K562 (cell line): ENCODE measurements around the gene LEPROT. TPM values are rescaled to one million over a fixed set of nuclear protein-coding genes. Genes with fewer than 3 reads are reported as not detected.

Source experiments
- CBX3 ChIP-seq, 2 experiments: IDR thresholded peaks; 1 replicate in 1 of 2; 2 replicates in 1 of 2; pipeline ENCODE4 v1.6.1; 2012; ENCODE audit warnings: inconsistent platforms in 2 of 2, low read length in 2 of 2, borderline replicate concordance in 1 of 2, control low read depth in 1 of 2
- CSDE1 ChIP-seq, 2 experiments: fragments of 450-650 bp; IDR thresholded peaks; 2 replicates each; pipeline ENCODE4 v1.6.1; 2016; ENCODE audit warnings: mild to moderate bottlenecking in 1 of 2
- JUND ChIP-seq, 2 experiments: IDR thresholded peaks; 2 replicates in 1 of 2; 3 replicates in 1 of 2; pipeline ENCODE4 v1.6.1; 2011; ENCODE audit warnings: borderline replicate concordance in 2 of 2, low read depth in 2 of 2, low read length in 2 of 2, improper control_type of control experiment in 1 of 2, missing biosample characterization in 1 of 2, missing genetic modification characterization in 1 of 2, missing genetic modification reagents in 1 of 2
- SMARCC2 ChIP-seq: fragments of 450-650 bp; IDR thresholded peaks from 2 replicates; pipeline ENCODE4 v1.6.1; 2017; ENCODE audit warnings: antibody characterized with exemption, moderate library complexity, mild to moderate bottlenecking, low read depth
- TOE1 ChIP-seq, 2 experiments: fragments of 450-650 bp in 1 of 2; sonication (generic) in 1 of 2; formaldehyde crosslinking in 1 of 2; IDR thresholded peaks; 2 replicates each; pipeline versions ENCODE4 v1.7.1 to v1.8.0; 2016 to 2022; ENCODE audit warnings: borderline replicate concordance in 2 of 2, mild to moderate bottlenecking in 2 of 2, antibody characterized with exemption in 1 of 2, inconsistent platforms in 1 of 2, low read depth in 1 of 2, missing genetic modification reagents in 1 of 2, moderate library complexity in 1 of 2
- XRCC4 ChIP-seq: IDR thresholded peaks from one replicate; pipeline ENCODE4 v1.6.1; 2011; ENCODE audit not compliant: insufficient read depth, insufficient read length; ENCODE audit errors: extremely low read depth
- ZFP1 ChIP-seq: fragments of 450-650 bp; formaldehyde crosslinking; IDR thresholded peaks from 2 replicates; pipeline ENCODE4 v1.4.0; 2020; ENCODE audit warnings: mild to moderate bottlenecking, mixed read lengths
- ZNF253 ChIP-seq: fragments of 250-450 bp; sonication (Bioruptor Pico); conservative IDR thresholded peaks from 2 replicates; pipeline ENCODE4 v1.6.1; 2021; ENCODE audit warnings: mild to moderate bottlenecking
- ZNF311 ChIP-seq: fragments of 250-450 bp; sonication (Bioruptor Pico); IDR thresholded peaks from 2 replicates; pipeline ENCODE4 v1.4.0; 2020; ENCODE audit warnings: mild to moderate bottlenecking, moderate library complexity
- polyA plus RNA-seq, 8 experiments: library from polyadenylated mRNA; depleted of rRNA in 4 of 8; stranded (reverse) in 5 of 8; unstranded in 3 of 8; fragments of >200 nt; fragmentation: Nextera tagmentation in 2 of 8; fragmentation: Illumina TruSeq in 1 of 8; extraction: Ambion mirVana in 2 of 8; extraction: Trizol in 1 of 8; gene quantifications; 2 replicates each; pipeline versions ENCODE4 v1.2.1 to v1.2.3, GENCODE V29; 2011 to 2014; ENCODE audit warnings: inconsistent platforms in 1 of 8, missing spikeins in 1 of 8
- total RNA-seq, 7 experiments: library from RNA; depleted of rRNA in 6 of 7; stranded (reverse); fragments of >200 nt in 6 of 7; fragmentation: Illumina TruSeq in 2 of 7; extraction: Trizol in 2 of 7; gene quantifications; 2 replicates each; pipeline versions ENCODE4 v1.2.1 to v1.2.3, GENCODE V29; 2011 to 2021; ENCODE audit warnings: low replicate concordance in 1 of 7
- TF ChIP-seq, protein P1 (sequence below), 2 experiments: fragments of 450-650 bp; formaldehyde crosslinking in 1 of 2; IDR thresholded peaks; 2 replicates each; pipeline versions ENCODE4 v1.4.0 to v1.6.1; 2014 to 2020; ENCODE audit warnings: mild to moderate bottlenecking in 2 of 2, borderline replicate concordance in 1 of 2, low read depth in 1 of 2
- TF ChIP-seq, protein P2 (sequence below): fragments of 450-650 bp; formaldehyde crosslinking; IDR thresholded peaks from 2 replicates; pipeline ENCODE4 v1.4.0; 2020; ENCODE audit warnings: mild to moderate bottlenecking
- TF ChIP-seq, protein P3 (sequence below): fragments of 450-650 bp; formaldehyde crosslinking; IDR thresholded peaks from 2 replicates; pipeline ENCODE4 v1.4.0; 2020; ENCODE audit warnings: mild to moderate bottlenecking, moderate library complexity

LEPROT gene
- total and polyA plus RNA-seq, 9 of the 15 experiments (the other 6 are each of a cell fraction or from before 2014, with no cell fraction given) = 28.1 to 97.5 (median 45.8) TPM

DNA sequence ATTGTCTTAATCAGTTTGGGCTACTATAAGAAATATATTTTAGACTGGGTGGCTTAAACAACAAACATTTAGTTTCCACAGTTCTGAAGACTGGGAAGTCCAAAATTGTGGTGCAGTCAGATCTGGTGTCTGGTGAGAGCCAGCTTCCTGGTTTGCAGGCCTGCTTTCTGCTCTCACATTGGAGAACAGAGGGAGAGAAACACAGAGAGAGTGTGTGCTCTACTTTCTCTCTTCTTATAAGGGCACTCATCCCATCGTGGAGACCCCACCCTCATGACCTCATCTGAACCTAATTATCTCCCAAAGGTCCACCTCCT, 4.1 kb downstream of the LEPROT start (continued):
- TF ChIP-seq ZNF311 (CRISPR knock-in tag) (no peak), CBX3 (IDR thresholded peaks at IDR 0.05; ENCODE audit: borderline replicate concordance in 1 of 2, low read length in 2 of 2) (no peak), ZNF253 (CRISPR knock-in tag) (no peak), CSDE1 (IDR thresholded peaks at IDR 0.05) (no peak), TOE1 (IDR thresholded peaks at IDR 0.05; ENCODE audit: borderline replicate concordance) (no peak), TOE1 (CRISPR knock-in tag; IDR thresholded peaks at IDR 0.05; ENCODE audit: borderline replicate concordance, low read depth) (no peak), SMARCC2 (no peak), XRCC4 (no peak), ZFP1 (no peak), JUND (IDR thresholded peaks at IDR 0.05; ENCODE audit: borderline replicate concordance, low read depth, low read length) (peak; percentile 27; the same call in 1 of the 2 replicates), JUND (tag; IDR thresholded peaks at IDR 0.05; ENCODE audit: borderline replicate concordance, low read depth, low read length) (no peak; the same call in 2 of the 3 replicates)
- TF ChIP-seq, protein P1, sequence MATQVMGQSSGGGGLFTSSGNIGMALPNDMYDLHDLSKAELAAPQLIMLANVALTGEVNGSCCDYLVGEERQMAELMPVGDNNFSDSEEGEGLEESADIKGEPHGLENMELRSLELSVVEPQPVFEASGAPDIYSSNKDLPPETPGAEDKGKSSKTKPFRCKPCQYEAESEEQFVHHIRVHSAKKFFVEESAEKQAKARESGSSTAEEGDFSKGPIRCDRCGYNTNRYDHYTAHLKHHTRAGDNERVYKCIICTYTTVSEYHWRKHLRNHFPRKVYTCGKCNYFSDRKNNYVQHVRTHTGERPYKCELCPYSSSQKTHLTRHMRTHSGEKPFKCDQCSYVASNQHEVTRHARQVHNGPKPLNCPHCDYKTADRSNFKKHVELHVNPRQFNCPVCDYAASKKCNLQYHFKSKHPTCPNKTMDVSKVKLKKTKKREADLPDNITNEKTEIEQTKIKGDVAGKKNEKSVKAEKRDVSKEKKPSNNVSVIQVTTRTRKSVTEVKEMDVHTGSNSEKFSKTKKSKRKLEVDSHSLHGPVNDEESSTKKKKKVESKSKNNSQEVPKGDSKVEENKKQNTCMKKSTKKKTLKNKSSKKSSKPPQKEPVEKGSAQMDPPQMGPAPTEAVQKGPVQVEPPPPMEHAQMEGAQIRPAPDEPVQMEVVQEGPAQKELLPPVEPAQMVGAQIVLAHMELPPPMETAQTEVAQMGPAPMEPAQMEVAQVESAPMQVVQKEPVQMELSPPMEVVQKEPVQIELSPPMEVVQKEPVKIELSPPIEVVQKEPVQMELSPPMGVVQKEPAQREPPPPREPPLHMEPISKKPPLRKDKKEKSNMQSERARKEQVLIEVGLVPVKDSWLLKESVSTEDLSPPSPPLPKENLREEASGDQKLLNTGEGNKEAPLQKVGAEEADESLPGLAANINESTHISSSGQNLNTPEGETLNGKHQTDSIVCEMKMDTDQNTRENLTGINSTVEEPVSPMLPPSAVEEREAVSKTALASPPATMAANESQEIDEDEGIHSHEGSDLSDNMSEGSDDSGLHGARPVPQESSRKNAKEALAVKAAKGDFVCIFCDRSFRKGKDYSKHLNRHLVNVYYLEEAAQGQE (IDR thresholded peaks at IDR 0.05; ENCODE audit: borderline replicate concordance) = no peak
- TF ChIP-seq, protein P1 (CRISPR knock-in tag; IDR thresholded peaks at IDR 0.05; ENCODE audit: low read depth) = no peak
- TF ChIP-seq, protein P2, sequence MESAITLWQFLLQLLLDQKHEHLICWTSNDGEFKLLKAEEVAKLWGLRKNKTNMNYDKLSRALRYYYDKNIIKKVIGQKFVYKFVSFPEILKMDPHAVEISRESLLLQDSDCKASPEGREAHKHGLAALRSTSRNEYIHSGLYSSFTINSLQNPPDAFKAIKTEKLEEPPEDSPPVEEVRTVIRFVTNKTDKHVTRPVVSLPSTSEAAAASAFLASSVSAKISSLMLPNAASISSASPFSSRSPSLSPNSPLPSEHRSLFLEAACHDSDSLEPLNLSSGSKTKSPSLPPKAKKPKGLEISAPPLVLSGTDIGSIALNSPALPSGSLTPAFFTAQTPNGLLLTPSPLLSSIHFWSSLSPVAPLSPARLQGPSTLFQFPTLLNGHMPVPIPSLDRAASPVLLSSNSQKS (CRISPR knock-in tag) = no peak
- TF ChIP-seq, protein P3, sequence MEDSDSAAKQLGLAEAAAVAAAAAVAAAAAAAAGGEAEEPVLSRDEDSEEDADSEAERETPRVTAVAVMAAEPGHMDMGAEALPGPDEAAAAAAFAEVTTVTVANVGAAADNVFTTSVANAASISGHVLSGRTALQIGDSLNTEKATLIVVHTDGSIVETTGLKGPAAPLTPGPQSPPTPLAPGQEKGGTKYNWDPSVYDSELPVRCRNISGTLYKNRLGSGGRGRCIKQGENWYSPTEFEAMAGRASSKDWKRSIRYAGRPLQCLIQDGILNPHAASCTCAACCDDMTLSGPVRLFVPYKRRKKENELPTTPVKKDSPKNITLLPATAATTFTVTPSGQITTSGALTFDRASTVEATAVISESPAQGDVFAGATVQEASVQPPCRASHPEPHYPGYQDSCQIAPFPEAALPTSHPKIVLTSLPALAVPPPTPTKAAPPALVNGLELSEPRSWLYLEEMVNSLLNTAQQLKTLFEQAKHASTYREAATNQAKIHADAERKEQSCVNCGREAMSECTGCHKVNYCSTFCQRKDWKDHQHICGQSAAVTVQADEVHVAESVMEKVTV = no peak
